NCI-H2081 treated with DMSO at 0.1 percent for 48 hours (cell line): ENCODE results near the gene WSB1.

Source experiments
- DNase-seq: peaks from one replicate; lab custom pipeline; 2025; lab: John Stamatoyannopoulos, UW

Gene WSB1

GRCh38 chr17:27357236-27357635, 63.3 kb downstream of the WSB1 start:
- DNase-seq = no peak

- no peak for DNase-seq
Measured at GRCh38 chr17:27360507-27360906, 66.6 kb downstream of the WSB1 start.

DNA sequence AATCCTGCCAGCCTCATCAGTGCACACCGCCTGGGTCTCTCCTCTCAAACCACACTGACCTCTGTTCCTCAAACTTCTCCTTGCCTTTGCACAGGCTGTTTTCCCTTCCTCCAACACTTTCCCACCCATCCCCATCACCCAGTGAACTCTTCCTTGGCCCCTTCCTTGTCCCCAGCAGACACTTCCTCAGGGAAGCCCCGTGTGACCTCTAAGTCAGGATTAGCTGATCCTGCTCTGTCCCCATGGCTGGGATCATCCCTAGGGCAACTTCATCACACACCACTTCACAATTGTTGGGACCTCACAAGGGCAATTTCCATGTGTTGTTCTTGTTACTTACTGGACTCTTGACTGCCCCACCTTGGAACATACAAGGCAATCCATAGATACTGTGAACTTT, 67.8 kb downstream of the WSB1 start:
- no peak for DNase-seq

DNA sequence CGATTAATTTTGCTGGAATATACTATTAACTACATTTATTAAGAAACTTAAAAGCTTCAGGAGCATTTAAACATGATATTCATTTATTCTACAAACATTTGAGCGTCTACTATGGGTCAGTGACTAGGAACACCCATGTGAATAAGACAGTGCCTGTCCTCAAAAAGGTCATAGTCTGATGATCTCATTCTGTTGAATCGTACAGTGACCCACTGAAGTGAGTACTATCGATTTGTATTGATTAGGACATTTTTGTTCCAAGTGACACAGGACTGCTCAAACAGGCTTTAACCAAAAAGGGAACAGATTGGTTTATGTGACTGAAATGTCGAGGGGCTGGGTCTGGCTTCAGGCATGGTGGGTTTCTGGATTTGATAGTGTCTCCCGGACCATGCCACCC, 68.6 kb downstream of the WSB1 start:
- no peak for DNase-seq

GRCh38 chr17:27362909-27363308, 69.0 kb downstream of the WSB1 start:
- DNase-seq = no peak

DNA sequence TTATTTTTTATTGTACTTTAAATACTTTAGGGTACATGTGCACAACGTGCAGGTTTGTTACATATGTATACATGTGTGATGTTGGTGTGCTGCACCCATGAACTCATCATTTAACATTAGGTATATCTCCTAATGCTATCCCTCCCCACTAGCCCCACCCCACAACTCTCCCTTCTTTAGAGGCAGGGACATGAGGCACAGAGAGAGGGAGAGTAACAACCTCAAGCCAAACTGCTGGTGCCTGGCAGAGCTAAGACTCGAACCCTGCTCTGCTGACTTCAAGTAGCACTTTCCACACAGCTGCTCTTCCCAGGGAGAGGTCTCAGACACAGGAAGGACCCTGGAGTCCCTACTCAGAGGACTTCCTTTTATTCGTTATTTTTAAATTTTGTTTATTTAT, 69.4 kb downstream of the WSB1 start:
- DNase-seq = no peak
